Left lung (tissue), 10 donors: Measurements from ENCODE around the gene TMEM108. TPM values are rescaled to one million over a fixed set of nuclear protein-coding genes. Genes with fewer than 3 reads are reported as not detected.
A peak's percentile ranks its signal among the peaks of the same experiment; 100 is the strongest.

Experiments
- ATAC-seq: fragments of 200-7000 bp; cut with Tn5 transposase; one replicate; pipeline ENCODE4 v1.9.1; 2020; ENCODE audit warnings: moderate library complexity
- DNase-seq, 4 donors: peaks; one replicate each; pipeline ENCODE4 v3.0.0-alpha.2; 2013 to 2020
- H3K27ac ChIP-seq, 2 donors: fragments of 200-600 bp; sonication (generic) in 1 of 2; one replicate each; pipeline versions ENCODE4 v1.5.0 to v1.8.0; 2020 to 2021
- H3K27me3 ChIP-seq, 2 donors: fragments of 200-600 bp; sonication (generic) in 1 of 2; one replicate each; pipeline versions ENCODE4 v1.5.0 to v1.8.0; 2020 to 2021
- H3K36me3 ChIP-seq, 2 donors: fragments of 200-600 bp; sonication (generic) in 1 of 2; one replicate each; pipeline versions ENCODE4 v1.5.0 to v1.8.0; 2020 to 2021
- H3K4me1 ChIP-seq, 2 donors: fragments of 200-600 bp; one replicate each; pipeline ENCODE4 v1.8.0; 2021
- H3K4me3 ChIP-seq, 2 donors: fragments of 200-600 bp; sonication (generic) in 1 of 2; one replicate each; pipeline versions ENCODE4 v1.5.0 to v1.8.0; 2020 to 2021; ENCODE audit warnings: mild to moderate bottlenecking in 1 of 2
- H3K9me3 ChIP-seq, 2 donors: fragments of 200-600 bp; sonication (generic) in 1 of 2; one replicate each; pipeline versions ENCODE4 v1.5.0 to v1.8.0; 2020 to 2021
- intact Hi-C, 2 donors: fragments of 100-400 bp; cut with DNase I; formaldehyde crosslinking; loops; one replicate each; pipeline versions ENCODE4 v1.11.2 to v1.14.2; 2022
- polyA plus RNA-seq, 6 donors: library from polyadenylated mRNA; unstranded; fragments of 120-200 nt; gene quantifications; one replicate each; pipeline ENCODE4 v1.2.1, GENCODE V29; 2013; ENCODE audit not compliant: insufficient read length in 6 of 6
- total RNA-seq, 2 donors: library from RNA; stranded (reverse); fragmentation: NEBNext Ultra II Directional; extraction: Animal tissue kit (Norgen Biotek cat#: 25700); gene quantifications; one replicate each; pipeline ENCODE4 v1.2.1, GENCODE V29; 2021
- TF ChIP-seq, protein P1 (sequence below), 2 donors: fragments of 200-600 bp; sonication (generic) in 1 of 2; IDR thresholded peaks; one replicate each; pipeline versions ENCODE4 v1.5.0 to v1.8.0; 2021; ENCODE audit warnings: antibody characterized with exemption in 2 of 2
- donor health status: DM: no; HTN: yes; CAD: no.
- donor health status: DM: no; HTN: no; CAD: no.

Gene TMEM108
- total and polyA plus RNA-seq, 8 donors, result 18.5 to 58.8 (median 43.7) TPM

DNA sequence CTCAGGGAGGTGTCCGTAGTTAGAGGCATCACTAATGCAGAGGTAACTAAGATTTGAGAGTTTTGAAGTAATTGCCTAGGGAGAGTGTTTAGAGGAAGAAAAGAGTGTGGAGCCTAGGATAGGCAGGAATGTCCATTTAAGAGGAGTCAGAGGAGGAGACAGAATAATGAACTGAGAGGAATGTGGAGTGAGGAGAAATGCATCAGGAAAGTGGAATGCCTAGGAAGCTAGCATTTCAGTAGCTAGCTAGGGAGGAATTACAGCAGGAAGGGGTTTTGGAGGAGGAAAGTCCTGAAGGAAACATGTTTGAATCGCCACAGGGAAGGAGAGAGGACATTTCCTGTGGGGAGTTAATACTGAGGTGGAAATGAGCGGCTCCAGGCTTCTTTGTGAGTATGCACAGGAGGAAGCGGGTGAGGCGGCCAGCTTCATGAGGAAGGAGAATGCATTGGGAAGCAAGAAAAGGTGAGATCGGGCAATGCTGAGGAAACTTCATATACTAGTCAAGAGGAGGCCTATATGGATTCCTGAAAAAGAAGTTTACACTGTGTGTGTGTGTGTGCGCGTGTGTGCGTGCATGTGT is 154.3 kb downstream of the TMEM108 start:
- TF ChIP-seq, protein P1, sequence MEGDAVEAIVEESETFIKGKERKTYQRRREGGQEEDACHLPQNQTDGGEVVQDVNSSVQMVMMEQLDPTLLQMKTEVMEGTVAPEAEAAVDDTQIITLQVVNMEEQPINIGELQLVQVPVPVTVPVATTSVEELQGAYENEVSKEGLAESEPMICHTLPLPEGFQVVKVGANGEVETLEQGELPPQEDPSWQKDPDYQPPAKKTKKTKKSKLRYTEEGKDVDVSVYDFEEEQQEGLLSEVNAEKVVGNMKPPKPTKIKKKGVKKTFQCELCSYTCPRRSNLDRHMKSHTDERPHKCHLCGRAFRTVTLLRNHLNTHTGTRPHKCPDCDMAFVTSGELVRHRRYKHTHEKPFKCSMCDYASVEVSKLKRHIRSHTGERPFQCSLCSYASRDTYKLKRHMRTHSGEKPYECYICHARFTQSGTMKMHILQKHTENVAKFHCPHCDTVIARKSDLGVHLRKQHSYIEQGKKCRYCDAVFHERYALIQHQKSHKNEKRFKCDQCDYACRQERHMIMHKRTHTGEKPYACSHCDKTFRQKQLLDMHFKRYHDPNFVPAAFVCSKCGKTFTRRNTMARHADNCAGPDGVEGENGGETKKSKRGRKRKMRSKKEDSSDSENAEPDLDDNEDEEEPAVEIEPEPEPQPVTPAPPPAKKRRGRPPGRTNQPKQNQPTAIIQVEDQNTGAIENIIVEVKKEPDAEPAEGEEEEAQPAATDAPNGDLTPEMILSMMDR (IDR thresholded peaks at IDR 0.05), result no peak
- ATAC-seq (no peak), DNase-seq (no peak)
- H3K27me3 ChIP-seq, result no peaks in the 10 kb centered on the region
- intact Hi-C loops, result no loop called here
- H3K36me3 ChIP-seq, result no peaks in the 10 kb centered on the region
- no peaks in the 10 kb centered on the region for H3K4me1 ChIP-seq
- no peak overlapping the region for H3K4me3 ChIP-seq
- H3K27ac ChIP-seq, result no peak overlapping the region
- H3K9me3 ChIP-seq, result no peaks in the 10 kb centered on the region

DNA sequence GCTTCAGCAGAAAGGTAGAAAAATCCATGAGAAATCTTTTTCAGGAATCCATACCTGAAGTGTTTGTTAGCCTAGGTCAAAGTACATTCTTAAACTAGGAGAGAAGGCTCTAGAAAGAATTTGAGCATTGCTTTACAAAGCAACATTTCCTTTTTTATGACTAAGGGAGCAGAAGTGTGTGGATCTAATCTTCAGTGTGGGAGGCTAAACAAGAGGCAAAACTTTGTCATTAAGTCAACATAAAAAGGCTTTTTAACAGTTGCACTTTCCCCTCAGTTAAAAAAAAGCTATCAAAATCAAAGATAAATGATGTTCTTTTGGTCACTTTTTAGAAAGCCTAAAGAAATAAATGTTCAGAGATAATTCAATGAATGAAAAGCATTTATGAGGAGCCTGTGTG is 154.8 kb downstream of the TMEM108 start:
- no peaks in the 10 kb centered on the region for H3K36me3 ChIP-seq
- H3K4me1 ChIP-seq, result no peaks in the 10 kb centered on the region
- H3K27ac ChIP-seq, result no peak overlapping the region
- H3K4me3 ChIP-seq, result no peak overlapping the region
- no peaks in the 10 kb centered on the region for H3K9me3 ChIP-seq
- intact Hi-C loops, result no loop called here
- no peak for DNase-seq
- no peaks in the 10 kb centered on the region for H3K27me3 ChIP-seq
- ATAC-seq, result peak; percentile 37
- TF ChIP-seq, protein P1 (IDR thresholded peaks at IDR 0.05), result no peak

DNA sequence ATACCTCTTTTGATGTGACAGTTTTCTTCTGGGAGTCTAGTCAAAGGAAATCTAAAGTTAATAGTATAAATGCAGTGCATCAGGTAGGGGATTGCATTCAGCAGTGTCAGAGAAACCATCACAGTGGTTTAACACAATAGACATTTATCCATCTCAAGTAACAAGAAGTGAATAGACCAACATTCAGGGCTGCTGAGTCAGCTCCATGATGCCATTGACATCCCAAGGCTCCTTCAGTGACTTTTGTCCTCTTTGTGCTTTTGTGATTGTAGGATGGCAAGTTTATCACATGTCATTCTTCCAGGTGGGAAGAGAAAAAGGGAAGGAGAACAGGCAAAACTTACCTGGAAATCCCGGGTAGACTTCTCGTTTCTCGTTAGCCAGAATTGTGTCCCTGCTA is 158.3 kb downstream of the TMEM108 start:
- Histone ChIP-seq H3K9me3 (peaks cover 0 to 11% of the 10 kb centered on the region in 2 donors), H3K4me1 (no peaks in the 10 kb centered on the region), H3K36me3 (no peaks in the 10 kb centered on the region), H3K27me3 (no peaks in the 10 kb centered on the region), H3K4me3 (no peak overlapping the region), H3K27ac (no peak overlapping the region)
- ATAC-seq (no peak), DNase-seq (no peak)
- intact Hi-C loops, result no loop called here
- TF ChIP-seq, protein P1 (IDR thresholded peaks at IDR 0.05), result no peak

DNA sequence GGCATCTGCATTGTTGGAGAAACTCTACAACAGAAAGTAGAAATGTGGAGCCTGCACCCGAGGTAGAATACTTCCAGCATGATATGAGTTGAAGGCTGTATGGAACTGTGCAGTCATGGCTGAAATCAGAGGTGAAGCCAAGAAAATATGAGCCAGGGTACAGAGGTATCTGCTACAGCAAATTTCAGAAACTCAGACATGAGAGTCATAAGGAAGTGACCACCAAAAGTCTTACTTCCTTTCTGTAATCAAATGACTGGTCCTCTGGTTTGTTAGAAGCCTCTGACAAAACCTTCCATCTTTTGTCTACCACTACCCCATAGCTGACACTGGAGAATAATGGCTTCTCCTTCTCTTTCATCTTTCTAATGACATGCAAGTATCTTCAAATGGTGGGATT is 159.4 kb downstream of the TMEM108 start:
- Histone ChIP-seq H3K27me3 (no peaks in the 10 kb centered on the region), H3K4me1 (no peaks in the 10 kb centered on the region), H3K36me3 (no peaks in the 10 kb centered on the region), H3K4me3 (no peak overlapping the region), H3K9me3 (peaks cover 0 to 11% of the 10 kb centered on the region in 2 donors), H3K27ac (no peak overlapping the region)
- ATAC-seq, result no peak
- DNase-seq, result no peak
- intact Hi-C loops, result no loop called here
- TF ChIP-seq, protein P1 (IDR thresholded peaks at IDR 0.05), result no peak

DNA sequence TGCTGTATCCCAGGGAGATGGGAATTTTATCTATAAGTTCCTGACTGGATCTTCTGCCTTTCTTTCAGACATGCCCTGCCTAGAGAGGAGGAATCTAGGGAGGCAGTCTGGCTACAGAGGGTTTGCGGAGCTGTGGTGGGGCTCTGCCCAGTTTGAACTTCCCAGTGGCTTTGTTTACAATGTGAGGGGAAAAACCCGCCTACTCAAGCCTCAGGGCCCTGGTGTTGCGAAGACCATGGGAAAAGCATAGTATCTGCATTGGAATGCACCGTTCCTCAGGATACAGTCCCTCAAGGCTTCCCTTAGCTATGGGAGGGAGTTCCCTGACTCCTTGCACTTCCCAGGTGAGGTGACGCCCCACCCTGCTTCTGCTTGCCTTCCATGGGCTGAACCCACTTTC is 168.7 kb downstream of the TMEM108 start:
- Histone ChIP-seq H3K4me3 (no peak overlapping the region), H3K36me3 (no peaks in the 10 kb centered on the region), H3K4me1 (peaks cover 4 to 11% of the 10 kb centered on the region in 2 donors), H3K27me3 (no peaks in the 10 kb centered on the region), H3K9me3 (no peaks in the 10 kb centered on the region), H3K27ac (no peak overlapping the region)
- intact Hi-C loops, result no loop called here
- ATAC-seq (no peak), DNase-seq (no peak)
- TF ChIP-seq, protein P1 (IDR thresholded peaks at IDR 0.05), result no peak
